ENCODE data around the gene PLA2G3. TPM values are rescaled to one million over a fixed set of nuclear protein-coding genes. Genes with fewer than 3 reads are reported as not detected.

Gene PLA2G3
- total RNA-seq, 2 experiments from 2014 or later = not detected

DNA sequence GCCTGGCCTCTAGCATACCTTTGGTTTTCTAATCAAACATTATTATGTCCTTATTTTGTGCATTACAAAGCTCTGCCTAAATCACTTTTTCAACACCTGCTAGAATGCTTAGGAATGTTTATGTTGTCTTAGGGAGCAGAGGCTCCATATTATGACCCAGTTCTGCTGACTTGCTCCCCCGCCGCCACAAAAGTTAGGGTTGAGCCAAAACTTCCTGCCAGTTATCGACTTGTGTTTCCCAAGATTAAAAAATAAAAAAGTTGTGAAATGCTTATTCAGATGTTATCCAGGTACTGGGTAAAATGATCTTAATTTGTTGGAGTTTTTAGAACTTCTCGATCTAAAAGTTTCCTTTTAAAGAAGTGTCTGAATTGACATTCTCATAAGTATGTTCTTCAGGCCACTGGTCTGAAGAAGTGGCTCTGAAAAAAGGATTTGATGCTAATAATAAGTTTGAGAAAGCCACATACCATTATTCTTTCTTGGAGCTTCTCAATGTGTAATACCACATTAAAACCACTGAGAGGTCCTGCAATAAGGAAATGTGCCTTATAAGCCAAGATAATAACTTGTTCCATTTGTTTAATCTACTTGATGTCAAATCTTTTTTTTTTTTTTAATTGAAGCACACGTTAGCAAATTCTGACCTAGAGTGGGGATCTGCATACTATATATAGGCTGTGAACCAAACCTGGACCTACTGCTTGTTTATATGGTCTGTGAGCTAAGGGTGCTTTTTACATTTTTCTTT is 21.9 kb upstream of the PLA2G3 start:
- ATAC-seq = no peak
- ChIA-PET POLR2A (interaction anchor here (0.8 kb wide), 1 partner anchor 130 kb away, joined by 3 read pairs; the partner anchor contains the start of gene PIK3IP1), CTCF (interaction anchor here (0.6 to 2.4 kb wide), 6 partner anchors 41 to 248 kb away, joined by 3 to 8 read pairs (median 3); no protein-coding TSS in a partner anchor)
- Mint-ChIP-seq H3K4me1 (ENCODE audit: low read depth) (peaks cover 32% of the 10 kb centered on the region), H3K4me3 (peak overlapping the region; percentile 43), H3K9me3 (ENCODE audit: insufficient read depth) (no peaks in the 10 kb centered on the region), H3K27me3 (ENCODE audit: low read depth) (peaks cover 5% of the 10 kb centered on the region), H3K36me3 (ENCODE audit: low read depth) (peaks cover 16% of the 10 kb centered on the region), H3K27ac (no peak overlapping the region)
- no peak for DNase-seq

DNA sequence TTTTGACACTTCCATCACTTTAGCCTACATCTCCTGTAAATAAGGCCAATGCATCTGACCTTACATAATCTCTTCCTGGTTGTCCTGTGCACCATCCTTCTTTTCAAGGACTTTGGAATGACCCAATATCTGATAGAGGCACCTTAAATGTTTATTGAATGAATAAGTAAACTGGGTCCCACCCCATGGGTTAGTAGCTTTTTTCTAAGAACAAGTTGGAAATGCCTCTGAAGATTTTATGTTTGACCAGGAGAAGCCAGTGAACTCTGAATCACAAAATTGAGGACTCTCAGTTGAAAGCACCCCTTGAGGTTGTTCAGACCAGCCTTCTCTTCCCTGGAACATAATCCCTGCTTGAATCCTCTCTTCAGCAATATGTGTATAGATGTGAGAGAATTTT is 21.1 kb upstream of the PLA2G3 start:
- DNase-seq (no peak), ATAC-seq (no peak)
- Mint-ChIP-seq H3K27me3 (ENCODE audit: low read depth) (peaks cover 5% of the 10 kb centered on the region), H3K27ac (no peak overlapping the region), H3K9me3 (ENCODE audit: insufficient read depth) (no peaks in the 10 kb centered on the region), H3K36me3 (ENCODE audit: low read depth) (peaks cover 16% of the 10 kb centered on the region), H3K4me1 (ENCODE audit: low read depth) (peaks cover 32% of the 10 kb centered on the region), H3K4me3 (peak overlapping the region; percentile 100)
- ChIA-PET POLR2A (interaction anchor here (0.8 kb wide), 1 partner anchor 131 kb away, joined by 3 read pairs; the partner anchor contains the start of gene PIK3IP1), CTCF (interaction anchor here (1.0 to 2.4 kb wide), 5 partner anchors 42 to 152 kb away, joined by 3 to 9 read pairs (median 4); no protein-coding TSS in a partner anchor)

DNA sequence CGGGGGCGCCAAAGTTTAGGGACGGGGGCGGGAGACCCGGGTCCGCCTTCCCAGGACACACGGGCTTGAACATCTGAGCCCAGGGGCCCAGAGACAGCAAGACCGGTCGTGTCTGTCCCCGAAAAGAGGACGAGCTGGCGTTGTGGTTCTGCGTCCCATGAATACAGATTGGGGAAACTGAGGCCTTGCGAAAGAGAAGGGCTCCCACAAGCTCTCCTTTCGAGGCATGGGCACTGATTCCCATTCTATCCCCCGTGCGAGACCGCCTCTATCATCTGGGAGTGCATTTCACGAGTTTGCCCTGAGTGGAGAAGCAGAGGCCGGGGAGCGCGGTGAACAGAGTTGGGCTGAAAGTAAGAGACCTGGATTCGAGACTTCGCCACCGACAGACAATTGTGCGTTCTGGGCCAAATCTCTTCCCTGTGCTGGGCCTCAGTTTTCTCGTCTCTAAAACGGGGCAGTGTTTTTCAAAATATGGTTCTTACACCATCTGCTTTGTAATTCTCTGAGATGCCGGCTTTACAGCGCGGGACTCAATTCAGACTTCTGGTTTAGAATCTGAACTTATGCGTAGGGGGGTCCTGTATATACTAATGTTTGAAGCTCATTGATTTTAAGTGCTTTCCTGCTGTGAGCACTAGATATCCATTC is 20.1 kb upstream of the PLA2G3 start:
- no peaks in the 10 kb centered on the region for H3K9me3 Mint-ChIP-seq (ENCODE audit: insufficient read depth)
- POLR2A ChIA-PET = interaction anchor here (1.4 to 1.5 kb wide), 2 partner anchors 132 to 186 kb away, joined by 3 to 6 read pairs; partner anchors contain the start of genes PATZ1 and PIK3IP1

DNA sequence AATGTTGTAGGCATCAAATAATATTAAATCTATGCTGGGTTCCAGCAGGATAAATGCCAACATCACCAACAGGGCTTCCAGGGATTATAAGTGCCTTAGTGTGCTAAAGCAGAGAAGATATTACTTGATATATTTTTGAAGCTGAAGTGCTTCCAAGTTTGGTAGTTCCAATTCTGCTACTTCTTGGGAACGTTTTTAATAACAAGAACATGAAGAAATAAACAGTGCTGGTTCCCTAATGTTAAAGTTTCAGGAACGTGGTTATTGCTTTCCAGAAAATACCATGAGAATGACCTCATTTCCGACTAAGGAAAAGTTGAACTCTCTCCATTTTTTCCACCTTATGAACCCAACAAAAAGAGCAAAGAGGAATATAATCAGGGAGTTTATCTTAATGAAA is 15.1 kb upstream of the PLA2G3 start:
- DNase-seq = no peak
- ChIA-PET POLR2A (no interaction called here), CTCF (no interaction called here)
- Mint-ChIP-seq H3K4me3 (no peak overlapping the region), H3K27me3 (ENCODE audit: low read depth) (peaks cover 6% of the 10 kb centered on the region), H3K27ac (no peak overlapping the region), H3K36me3 (ENCODE audit: low read depth) (peaks cover 2% of the 10 kb centered on the region), H3K4me1 (ENCODE audit: low read depth) (peaks cover 9% of the 10 kb centered on the region), H3K9me3 (ENCODE audit: insufficient read depth) (no peaks in the 10 kb centered on the region)
- ATAC-seq = no peak

More for the DNA sequence above, 20.1 kb upstream of the PLA2G3 start:
- Mint-ChIP-seq H3K36me3 (ENCODE audit: low read depth) (peaks cover 11% of the 10 kb centered on the region), H3K4me1 (ENCODE audit: low read depth) (peaks cover 32% of the 10 kb centered on the region), H3K27me3 (ENCODE audit: low read depth) (peaks cover 5% of the 10 kb centered on the region), H3K4me3 (peak overlapping the region; percentile 100), H3K27ac (peak overlapping the region; percentile 97)
- CTCF ChIA-PET = interaction anchor here (1.3 to 2.6 kb wide), 8 partner anchors 10 to 526 kb away, joined by 3 to 13 read pairs (median 8); partner anchors contain the start of gene LIMK2
- peak; percentile 57 for ATAC-seq
- DNase-seq = peak; percentile 23

DNA sequence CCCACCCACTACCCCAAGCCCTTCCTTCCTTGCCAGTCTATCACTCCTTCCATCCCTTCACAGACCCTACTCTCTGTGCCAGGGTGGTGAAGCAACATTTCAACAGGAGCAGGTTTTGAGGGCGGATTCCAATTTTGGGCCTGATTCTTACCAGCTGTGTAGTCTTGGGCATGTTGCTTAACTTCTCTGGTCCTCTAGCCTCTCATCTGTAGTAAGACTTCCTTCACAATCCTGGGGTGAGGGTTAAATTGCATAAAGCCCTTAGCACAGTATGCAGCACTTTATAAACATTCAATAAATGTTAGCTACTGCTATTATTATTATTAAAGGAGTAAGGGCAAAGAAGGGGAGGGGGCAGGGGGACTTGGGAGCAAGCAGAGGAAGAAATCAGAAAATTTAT is 14.7 kb upstream of the PLA2G3 start:
- DNase-seq = no peak
- ChIA-PET POLR2A (no interaction called here), CTCF (no interaction called here)
- no peak for ATAC-seq
- Mint-ChIP-seq H3K4me3 (no peak overlapping the region), H3K27ac (no peak overlapping the region), H3K36me3 (ENCODE audit: low read depth) (peaks cover under 1% of the 10 kb centered on the region), H3K4me1 (ENCODE audit: low read depth) (peaks cover 8% of the 10 kb centered on the region), H3K9me3 (ENCODE audit: insufficient read depth) (no peaks in the 10 kb centered on the region), H3K27me3 (ENCODE audit: low read depth) (peaks cover 6% of the 10 kb centered on the region)

DNA sequence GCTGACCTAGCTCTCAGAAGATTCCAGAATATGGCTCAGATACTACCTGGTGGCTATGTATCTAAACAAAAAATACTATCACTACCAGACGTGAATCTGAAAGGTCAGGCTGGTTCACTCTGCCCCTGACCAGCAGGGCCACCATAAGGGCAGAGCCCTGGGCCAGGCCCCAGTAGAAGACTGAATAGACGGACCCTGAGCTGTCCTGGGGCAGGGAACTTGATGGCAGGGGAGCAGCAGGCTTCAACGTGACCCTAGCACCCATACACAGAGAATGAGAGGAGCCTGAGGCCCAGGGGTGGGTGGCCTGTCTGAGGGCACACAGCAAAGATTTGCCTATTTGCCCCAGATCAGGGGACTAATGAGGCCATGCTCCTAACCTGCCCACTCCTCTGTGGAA is 13.0 kb upstream of the PLA2G3 start:
- Mint-ChIP-seq H3K4me3 (no peak overlapping the region), H3K4me1 (ENCODE audit: low read depth) (no peaks in the 10 kb centered on the region), H3K27ac (no peak overlapping the region), H3K27me3 (ENCODE audit: low read depth) (peaks cover 6% of the 10 kb centered on the region), H3K36me3 (ENCODE audit: low read depth) (no peaks in the 10 kb centered on the region), H3K9me3 (ENCODE audit: insufficient read depth) (no peaks in the 10 kb centered on the region)
- ATAC-seq = no peak
- no peak for DNase-seq
- ChIA-PET POLR2A (no interaction called here), CTCF (interaction anchor here (1.4 kb wide), 2 partner anchors 45 to 69 kb away, joined by 3 to 4 read pairs; no protein-coding TSS in a partner anchor)

DNA sequence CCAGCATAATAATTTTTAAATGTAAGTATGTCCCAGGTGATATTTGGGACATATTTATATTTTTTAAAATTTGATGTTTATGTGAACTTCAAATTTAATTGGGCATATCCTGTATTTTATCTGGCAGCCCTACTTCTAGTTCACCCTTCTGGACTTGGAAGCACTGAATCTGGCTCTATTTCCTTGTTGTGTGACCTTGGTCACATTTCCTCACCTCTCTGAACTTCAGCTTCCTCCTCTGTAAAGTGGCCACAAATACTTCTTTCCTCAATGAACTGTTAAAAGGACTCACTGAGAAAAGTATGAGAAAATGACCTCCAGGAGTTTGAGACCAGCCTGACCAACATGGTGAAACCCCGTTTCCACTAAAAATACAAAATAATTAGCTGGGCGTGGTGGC is 11.6 kb upstream of the PLA2G3 start:
- H3K27me3 Mint-ChIP-seq (ENCODE audit: low read depth) = peaks cover 2% of the 10 kb centered on the region
- no peak overlapping the region for H3K27ac Mint-ChIP-seq
- no peaks in the 10 kb centered on the region for H3K9me3 Mint-ChIP-seq (ENCODE audit: insufficient read depth)
- H3K36me3 Mint-ChIP-seq (ENCODE audit: low read depth) = no peaks in the 10 kb centered on the region
- DNase-seq = no peak
- ATAC-seq = no peak
- no peak overlapping the region for H3K4me3 Mint-ChIP-seq
- no peaks in the 10 kb centered on the region for H3K4me1 Mint-ChIP-seq (ENCODE audit: low read depth)
- ChIA-PET CTCF (no interaction called here), POLR2A (no interaction called here)

DNA sequence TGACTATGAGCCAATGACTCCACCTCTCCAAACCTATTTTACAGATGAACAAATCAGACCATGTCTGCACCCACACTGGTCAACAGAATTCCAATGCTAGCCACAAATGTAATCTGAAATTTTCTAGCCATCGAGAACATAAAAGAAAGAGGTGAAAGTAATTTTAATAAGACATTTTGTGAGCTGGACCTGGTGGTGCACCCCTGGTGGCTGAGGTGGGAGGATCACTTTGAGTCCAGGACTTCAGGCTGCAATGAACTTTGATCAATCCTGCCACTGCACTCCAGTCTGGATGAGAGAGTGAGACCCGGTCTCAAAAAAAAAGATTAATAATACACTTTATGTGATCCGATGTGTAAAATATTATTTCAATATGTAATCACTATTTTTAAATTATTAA is 10.3 kb upstream of the PLA2G3 start:
- Mint-ChIP-seq H3K36me3 (ENCODE audit: low read depth) (no peaks in the 10 kb centered on the region), H3K4me3 (no peak overlapping the region), H3K27ac (no peak overlapping the region), H3K27me3 (ENCODE audit: low read depth) (peaks cover 2% of the 10 kb centered on the region), H3K4me1 (ENCODE audit: low read depth) (no peaks in the 10 kb centered on the region), H3K9me3 (ENCODE audit: insufficient read depth) (no peaks in the 10 kb centered on the region)
- ChIA-PET CTCF (interaction anchor here (1.9 kb wide), 1 partner anchor 9 kb away, joined by 10 read pairs; the partner anchor contains the start of gene RNF185), POLR2A (no interaction called here)
- ATAC-seq (no peak), DNase-seq (no peak)

DNA sequence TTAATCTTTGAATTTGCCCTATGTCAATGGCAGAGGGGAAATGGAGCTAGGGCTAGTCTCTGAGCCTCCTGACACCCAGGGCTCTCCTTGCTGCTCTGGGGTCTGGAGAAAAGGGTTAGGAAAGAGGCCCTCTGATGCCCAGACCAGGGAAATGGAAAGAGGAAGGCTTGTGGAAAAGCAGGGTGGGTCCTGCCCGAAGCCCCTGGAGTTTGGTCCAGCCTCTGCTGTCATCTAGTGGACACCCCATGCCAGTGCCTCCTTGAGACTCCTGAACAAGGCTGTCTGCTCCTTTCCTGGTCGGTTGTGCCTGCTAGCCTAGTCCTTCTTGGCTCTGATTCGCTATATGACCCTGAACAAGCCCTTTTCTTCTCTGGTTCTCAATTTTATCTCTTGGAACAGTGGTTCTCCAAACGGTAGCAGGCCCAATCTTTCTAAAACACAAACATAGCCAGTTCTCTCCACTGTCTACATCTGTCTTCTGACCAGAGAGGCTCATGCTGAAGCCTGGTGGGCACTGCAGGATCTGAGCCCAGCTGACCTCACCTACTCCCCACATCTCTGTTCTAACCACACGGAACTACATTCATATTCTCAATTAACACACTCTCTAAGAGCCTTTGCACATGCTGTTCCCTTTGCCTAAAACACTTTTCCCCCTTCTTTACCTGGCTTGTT is 8.8 kb upstream of the PLA2G3 start:
- H3K27ac Mint-ChIP-seq = no peak overlapping the region
- peak; percentile 68 for ATAC-seq
- POLR2A ChIA-PET = no interaction called here
- no peaks in the 10 kb centered on the region for H3K9me3 Mint-ChIP-seq (ENCODE audit: insufficient read depth)
- DNase-seq = peak; percentile 45
- CTCF ChIA-PET = interaction anchor here (1.2 to 2.0 kb wide), 4 partner anchors 10 to 64 kb away, joined by 3 to 10 read pairs (median 4); partner anchors contain the start of gene RNF185
- H3K36me3 Mint-ChIP-seq (ENCODE audit: low read depth) = no peaks in the 10 kb centered on the region
- H3K4me1 Mint-ChIP-seq (ENCODE audit: low read depth) = peaks cover 7% of the 10 kb centered on the region
- H3K27me3 Mint-ChIP-seq (ENCODE audit: low read depth) = peaks cover 2% of the 10 kb centered on the region
- no peak overlapping the region for H3K4me3 Mint-ChIP-seq

DNA sequence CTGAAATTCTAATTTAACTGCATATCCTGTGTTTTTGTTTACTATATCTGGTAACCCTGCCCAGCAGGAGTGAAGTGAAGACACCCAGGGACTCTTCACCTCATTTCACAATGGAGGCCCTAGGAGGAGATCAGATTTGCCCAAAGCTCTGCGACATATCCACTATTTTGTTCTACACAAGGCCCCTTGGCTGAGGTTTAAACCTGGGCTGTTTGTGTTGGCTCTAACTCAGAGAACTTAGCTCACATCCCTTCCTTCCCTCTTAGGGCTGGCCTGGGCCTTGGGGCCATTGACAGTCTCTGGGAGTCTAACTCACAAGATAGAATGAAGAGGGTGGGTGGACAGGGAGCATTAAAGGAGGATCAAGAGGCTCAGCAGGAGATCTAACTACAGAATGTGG is 8.2 kb upstream of the PLA2G3 start:
- Mint-ChIP-seq H3K4me3 (no peak overlapping the region), H3K36me3 (ENCODE audit: low read depth) (no peaks in the 10 kb centered on the region)

DNA sequence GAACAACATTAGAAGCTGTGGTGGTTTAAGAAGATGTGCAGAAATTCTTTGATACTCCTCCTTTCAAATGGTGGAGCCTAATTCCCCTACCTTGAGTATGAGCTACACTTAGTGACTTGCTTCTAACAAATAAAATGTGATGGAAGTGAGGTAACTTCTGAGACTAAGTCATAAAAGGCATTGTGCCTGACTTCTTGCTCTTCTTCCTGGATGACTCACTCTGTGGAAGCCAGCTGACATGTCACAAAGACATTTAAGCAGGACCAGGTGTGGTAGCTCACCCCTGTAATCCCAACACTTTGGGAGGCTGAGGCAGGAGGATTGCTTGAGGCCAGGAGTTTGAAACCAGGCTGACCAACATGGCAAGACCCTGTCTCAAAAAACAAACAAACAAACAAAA is 3.9 kb upstream of the PLA2G3 start:
- ATAC-seq (no peak), DNase-seq (no peak)
- H3K36me3 Mint-ChIP-seq (ENCODE audit: low read depth) = no peaks in the 10 kb centered on the region
- H3K9me3 Mint-ChIP-seq (ENCODE audit: insufficient read depth) = no peaks in the 10 kb centered on the region
- no peak overlapping the region for H3K27ac Mint-ChIP-seq
- H3K4me1 Mint-ChIP-seq (ENCODE audit: low read depth) = peaks cover 9% of the 10 kb centered on the region
- ChIA-PET CTCF (interaction anchor here (0.8 to 1.2 kb wide), 2 partner anchors 60 to 61 kb away, joined by 3 read pairs; no protein-coding TSS in a partner anchor), POLR2A (no interaction called here)
- no peak overlapping the region for H3K4me3 Mint-ChIP-seq
- no peaks in the 10 kb centered on the region for H3K27me3 Mint-ChIP-seq (ENCODE audit: low read depth)

More for the DNA sequence above, 8.2 kb upstream of the PLA2G3 start:
- Mint-ChIP-seq H3K27ac (no peak overlapping the region), H3K4me1 (ENCODE audit: low read depth) (peaks cover 9% of the 10 kb centered on the region), H3K27me3 (ENCODE audit: low read depth) (peaks cover 2% of the 10 kb centered on the region), H3K9me3 (ENCODE audit: insufficient read depth) (no peaks in the 10 kb centered on the region)
- CTCF ChIA-PET = interaction anchor here (1.2 to 2.0 kb wide), 3 partner anchors 20 to 64 kb away, joined by 3 to 5 read pairs (median 4); no protein-coding TSS in a partner anchor
- no peak for DNase-seq
- no peak for ATAC-seq
- POLR2A ChIA-PET = no interaction called here

Data from activated CD8-positive, alpha-beta T cell treated with anti-CD3 and anti-CD28 coated beads, Interleukin-2, amount 10 ng/mL, durations not matched to agents 7 days and 5 days (primary cell).